Stimulated activated CD4-positive, alpha-beta T cell treated with anti-CD3 and anti-CD28 coated beads, Interleukin-1b, Interleukin-23, amount 100 ng/mL, for 4 hours (primary cell): ENCODE data around the gene CCDC148.

Experiments used
- DNase-seq, 2 donors: peaks; one replicate each; pipeline ENCODE4 v3.0.0-alpha.2; 2020; ENCODE audit warnings: low read depth in 2 of 2

Gene CCDC148

DNA sequence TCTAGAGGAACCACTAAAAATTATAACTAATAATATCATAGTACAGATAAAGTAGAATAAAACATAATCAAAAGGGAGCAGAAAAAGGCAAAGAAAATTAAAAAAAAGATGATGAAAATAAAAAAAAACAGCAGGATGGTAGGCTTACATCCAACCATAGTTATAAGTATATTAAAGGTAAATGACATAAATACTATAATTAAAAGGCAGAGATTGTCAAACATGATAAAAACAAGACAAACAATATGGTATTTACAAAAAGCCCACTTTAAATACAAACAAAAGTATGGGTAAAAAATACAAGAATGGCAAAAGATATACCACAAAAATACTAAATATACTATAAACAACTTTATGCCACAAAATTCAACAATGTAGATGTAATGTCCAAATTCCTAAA is 24.4 kb downstream of the CCDC148 start:
- DNase-seq: no peak

GRCh38 chr2:158414538-158414937 is 42.0 kb downstream of the CCDC148 start:
- DNase-seq: no peak

GRCh38 chr2:158413581-158413980 is 43.0 kb downstream of the CCDC148 start:
- no peak for DNase-seq

DNA sequence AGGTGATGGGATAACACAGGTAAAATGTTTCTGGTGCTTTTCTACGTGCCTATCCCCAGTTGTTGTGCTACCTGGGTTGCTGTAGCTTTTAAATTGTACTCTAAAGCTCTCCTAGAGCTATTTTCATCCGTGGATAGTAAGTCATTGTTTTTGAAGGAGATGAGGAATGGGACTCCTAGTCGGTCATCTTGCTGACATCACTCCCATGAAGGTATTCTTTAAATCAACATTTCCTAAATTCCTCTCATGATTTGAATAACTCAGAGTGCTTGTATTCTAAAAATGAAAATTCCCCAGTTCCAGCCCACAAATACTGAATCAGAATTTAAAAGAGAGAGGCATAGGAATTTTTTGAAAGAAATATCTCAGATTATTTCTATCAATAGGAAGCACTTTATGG is 44.3 kb downstream of the CCDC148 start:
- no peak for DNase-seq

- DNase-seq: no peak
These were observed 44.8 kb downstream of the CCDC148 start for GRCh38 chr2:158411748-158412147.

DNA sequence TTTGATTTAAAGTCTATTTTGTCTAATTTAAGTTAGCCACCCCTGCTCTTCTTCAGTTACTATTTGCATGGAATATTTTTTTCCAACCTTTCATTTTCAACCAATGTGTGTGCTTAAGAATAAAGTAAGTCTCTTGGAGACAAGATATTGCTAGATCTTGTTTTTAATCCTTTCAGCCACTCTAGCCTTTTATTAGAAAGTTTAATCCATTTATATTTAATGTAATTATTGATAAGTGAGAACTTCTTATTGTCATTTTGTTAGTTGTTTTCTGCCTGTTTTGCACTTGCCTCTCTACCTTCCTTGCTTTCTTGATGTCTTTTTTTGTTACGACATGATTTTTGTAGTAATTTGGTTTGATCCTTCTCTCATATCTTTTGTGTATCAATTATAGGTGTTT is 46.4 kb downstream of the CCDC148 start:
- no peak for DNase-seq

DNA sequence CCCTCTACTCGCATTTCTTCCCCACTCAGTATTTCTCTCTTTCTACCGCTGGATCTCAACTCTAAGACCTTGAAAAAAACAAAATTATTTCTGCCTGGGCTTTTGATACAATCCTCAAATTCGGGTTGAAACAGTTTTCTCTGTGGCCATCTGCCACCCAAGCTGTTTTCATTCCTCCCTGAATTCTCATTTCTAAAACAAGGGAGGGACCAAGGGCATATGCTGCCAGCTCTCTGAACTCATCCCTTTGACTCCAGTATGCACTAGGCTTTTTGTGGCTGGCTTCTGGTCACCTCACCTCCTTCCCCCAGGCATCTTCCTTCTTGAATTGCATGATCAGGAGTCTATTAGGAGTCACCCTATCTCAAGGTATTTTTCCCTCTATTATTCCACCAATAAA is 49.5 kb downstream of the CCDC148 start:
- no peak for DNase-seq

DNA sequence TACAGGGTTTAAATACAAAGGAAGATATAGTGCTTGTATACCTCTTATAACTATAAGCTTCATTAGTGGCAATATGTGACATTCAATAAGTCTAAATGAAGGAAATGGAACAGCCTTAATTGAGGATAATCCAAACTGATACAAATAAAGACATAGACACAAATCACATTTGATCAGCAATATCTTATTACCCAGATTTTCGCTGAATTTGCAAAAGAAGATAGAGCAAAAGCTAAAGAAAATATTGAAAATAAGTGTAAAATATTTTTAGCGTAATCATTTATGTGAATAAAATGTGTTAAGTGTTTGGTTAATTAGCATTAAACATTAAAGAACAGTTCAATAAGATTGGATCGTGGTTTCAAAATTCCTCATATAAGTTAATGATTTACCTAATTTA is 51.2 kb downstream of the CCDC148 start:
- DNase-seq: no peak

GRCh38 chr2:158403237-158403636 is 53.3 kb downstream of the CCDC148 start:
- DNase-seq: no peak

GRCh38 chr2:158402665-158403064 is 53.9 kb downstream of the CCDC148 start:
- DNase-seq: no peak

- DNase-seq: no peak
These were observed 61.4 kb downstream of the CCDC148 start for GRCh38 chr2:158395166-158395565.

DNA sequence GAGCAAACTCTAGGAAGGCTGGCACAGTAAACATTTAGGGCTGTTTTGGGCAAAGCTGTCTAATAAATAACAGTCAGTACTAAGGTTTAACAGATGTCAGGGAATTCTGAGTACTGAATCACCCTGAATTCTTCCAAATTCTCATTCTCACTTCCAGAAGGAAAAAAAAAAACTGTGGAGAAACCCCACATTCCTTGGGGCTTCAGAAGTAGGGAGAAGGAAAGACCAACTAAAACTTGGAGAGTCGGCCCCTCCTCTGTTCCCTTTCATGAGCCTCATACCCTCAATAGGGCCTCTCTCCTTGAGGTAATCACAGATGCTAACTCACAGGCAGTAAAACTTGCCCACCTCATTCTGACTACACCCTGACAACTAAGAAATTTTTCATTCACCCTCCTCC is 62.1 kb downstream of the CCDC148 start:
- no peak for DNase-seq

DNA sequence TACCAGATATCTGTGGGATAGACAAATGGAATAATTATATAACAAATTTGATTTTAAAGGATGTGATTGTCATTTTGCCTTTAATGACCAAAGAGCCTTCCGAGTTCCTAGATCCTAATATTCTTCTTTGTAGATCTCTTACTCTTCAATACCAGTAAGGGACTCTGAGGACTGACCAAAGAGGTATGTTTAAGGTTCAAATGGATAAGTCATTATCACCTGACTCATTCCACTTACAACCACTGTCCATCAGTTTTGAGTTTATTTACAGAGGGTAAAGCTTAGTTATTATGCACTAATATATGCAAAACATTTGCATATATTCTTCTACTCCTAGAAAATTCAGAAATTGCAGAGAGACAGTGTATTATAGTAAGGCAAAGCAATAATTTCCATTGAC is 62.7 kb downstream of the CCDC148 start:
- DNase-seq: no peak

DNA sequence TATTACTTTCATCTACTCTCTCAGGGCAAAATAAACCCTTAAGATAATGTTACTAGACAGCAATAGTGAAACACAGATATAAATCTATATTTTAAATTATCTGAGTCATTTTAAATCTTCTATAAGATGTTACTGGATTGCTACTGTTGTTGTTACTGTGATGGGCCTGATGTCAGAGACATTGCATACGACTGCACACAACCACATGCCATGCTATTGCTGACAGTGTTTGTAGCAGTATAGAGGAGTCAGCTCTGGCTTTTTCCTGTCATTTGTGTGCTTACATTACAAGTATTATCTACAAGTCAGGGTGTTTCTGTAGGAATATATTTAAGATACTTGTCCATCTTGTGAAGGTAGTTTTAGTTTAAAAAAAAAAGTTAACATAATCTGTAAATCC is 63.9 kb downstream of the CCDC148 start:
- DNase-seq: no peak

DNA sequence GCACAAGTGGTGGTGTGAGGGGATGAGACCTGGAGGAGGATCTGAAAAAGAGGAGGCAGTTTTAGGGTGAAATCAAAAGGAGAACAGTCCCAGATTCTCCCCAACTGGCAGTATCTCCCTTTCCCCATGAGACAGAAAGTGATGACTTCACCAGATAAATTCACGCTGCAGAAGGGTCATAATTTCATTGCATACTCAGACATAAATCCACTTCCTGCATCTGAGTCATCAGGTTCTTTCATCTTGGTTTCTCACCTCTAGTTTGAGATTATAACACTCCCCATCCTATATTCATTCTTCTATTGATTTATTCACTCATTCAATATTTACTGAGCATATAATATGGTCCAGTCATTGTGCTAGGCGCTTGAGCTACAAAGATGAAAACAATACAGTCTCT is 64.7 kb downstream of the CCDC148 start:
- DNase-seq: no peak

DNA sequence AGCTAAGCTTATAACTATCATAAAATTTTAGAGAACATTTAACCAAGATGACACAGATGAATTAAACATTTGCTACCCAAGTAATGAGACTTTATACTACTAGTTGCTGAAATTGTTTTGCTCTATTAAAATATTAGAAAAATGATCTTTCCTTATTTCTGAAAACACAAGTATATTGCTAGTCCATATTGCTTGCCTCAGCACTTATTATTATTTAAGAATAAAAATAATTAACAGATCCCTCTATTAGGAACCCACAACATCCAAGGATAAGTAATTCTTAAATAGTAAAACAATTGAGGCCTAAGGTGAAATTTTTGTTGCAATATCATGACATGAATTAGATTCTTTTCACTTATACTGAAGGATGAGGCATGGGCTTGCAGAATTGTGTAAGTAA is 65.2 kb downstream of the CCDC148 start:
- DNase-seq: no peak

DNA sequence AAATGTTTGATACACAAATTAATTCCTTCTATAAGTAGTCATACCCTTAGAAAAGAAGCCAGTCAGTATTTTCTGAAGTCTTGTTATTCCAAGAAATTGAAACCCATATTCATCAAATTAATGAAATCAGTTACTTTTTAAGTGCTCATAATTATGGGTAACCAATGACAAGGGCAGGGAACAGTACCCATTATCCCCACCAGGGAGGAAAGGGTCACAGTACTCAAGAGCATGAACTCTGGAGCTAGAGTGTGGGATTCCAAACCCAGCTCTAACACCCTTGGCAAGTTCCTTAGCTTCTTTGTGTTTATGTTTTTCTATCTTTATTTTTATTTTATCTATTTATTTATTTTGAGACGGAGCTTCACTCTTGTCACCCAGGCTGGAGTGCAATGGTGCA is 68.4 kb downstream of the CCDC148 start:
- DNase-seq: no peak

DNA sequence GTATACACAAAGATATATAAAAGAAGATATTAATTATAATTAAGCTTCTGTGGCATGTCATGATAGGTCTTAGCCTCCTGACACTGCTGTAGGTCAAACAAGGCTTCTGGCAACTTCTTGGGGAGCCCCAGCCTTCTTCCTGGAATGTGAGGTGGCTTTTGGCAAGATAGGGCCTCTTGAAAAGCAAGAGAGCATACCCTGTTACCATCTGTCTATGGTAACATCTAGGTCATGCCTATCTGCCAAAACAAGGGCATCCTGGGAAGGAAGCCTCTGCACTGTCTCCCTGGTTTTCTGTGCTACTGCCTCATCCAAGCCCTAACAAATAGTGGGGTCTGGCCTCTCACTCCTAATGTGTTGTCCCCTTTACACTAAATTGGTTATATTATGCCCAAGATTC is 70.9 kb downstream of the CCDC148 start:
- no peak for DNase-seq

DNA sequence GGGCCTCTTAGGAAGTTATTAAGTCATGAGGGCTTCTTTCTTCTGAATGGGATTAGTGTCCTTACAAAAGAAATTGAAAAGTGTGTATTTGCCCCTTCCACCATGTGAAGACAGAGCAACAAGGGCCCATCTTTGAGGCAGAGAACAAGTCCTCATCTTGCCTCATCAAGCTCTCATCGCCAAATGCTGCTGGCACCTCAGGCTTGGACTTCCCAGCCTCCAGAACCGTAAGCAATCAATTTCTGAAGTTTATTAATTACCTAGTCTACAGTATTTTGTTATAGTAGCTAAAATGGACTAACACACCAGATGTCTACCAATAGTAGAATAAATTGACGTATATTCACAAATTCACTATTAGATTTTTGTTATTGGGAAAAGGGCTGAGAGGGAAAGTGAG is 74.6 kb downstream of the CCDC148 start:
- DNase-seq: no peak

GRCh38 chr2:158381205-158381604 is 75.3 kb downstream of the CCDC148 start:
- DNase-seq: no peak

DNA sequence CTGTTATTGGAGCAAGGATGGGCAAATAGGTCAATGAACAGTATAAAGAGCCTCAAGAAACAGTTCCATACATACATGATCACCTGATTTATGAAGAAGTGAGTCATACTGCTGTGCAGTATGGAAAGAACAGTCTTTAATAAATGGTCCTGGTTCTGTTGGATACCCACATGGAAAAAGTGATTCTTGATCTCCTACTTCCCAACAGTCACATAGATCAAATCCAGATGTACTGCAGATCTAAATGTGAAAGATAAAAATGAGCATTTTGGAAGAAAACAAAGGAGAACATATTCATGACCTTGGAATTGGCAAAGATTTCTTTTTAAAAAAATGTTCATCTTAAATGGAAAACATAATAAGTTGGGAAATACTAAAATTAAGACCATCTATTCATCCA is 75.8 kb downstream of the CCDC148 start:
- DNase-seq: no peak

DNA sequence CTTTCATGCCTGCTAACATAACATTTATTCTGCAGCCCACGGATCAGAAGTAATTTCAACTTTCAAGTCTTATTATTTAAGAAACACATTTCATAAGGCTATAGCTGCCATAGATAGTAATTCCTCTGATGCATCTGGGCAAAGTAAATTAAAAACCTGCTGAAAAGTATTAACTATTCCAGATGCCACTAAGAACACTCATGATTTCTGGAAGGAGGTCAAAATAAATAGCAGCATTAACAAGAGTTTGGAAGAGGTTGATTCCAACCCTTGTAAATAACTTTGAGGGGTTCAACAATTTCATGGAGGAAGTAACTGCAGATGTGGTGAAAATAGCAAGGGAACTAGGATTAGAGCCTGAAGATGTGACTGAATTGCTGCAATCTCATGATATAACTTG is 77.6 kb downstream of the CCDC148 start:
- DNase-seq: no peak

DNA sequence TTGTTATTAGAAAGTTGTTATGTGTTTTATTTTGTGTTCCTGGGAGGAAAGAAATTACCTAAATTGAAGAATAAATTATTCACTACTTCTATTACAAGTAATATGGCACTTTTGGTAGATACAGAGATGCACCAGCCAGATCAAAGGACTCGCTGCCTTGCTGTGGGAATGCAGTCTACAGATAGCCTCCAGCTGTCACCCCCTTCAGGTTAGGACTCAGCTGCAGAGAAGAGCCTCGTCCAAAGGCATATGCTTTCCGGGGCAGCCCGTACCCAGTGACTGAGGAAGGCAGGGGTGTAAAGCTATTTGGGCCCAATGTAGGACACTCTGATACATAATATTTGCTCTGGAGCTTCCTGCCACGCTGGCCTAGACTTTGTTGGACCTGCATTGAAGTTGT is 90.2 kb downstream of the CCDC148 start:
- DNase-seq: no peak

GRCh38 chr2:158359846-158360245 is 96.7 kb downstream of the CCDC148 start:
- no peak for DNase-seq

- no peak for DNase-seq
These were observed 98.9 kb downstream of the CCDC148 start for GRCh38 chr2:158357699-158358098.
